Suprapubic skin (tissue), 3 donors: Measurements from ENCODE around the gene CBX4.

Experiments
- POLR2A ChIP-seq, 2 donors: fragments of 450-650 bp; IDR thresholded peaks; one replicate each; pipeline ENCODE4 v1.6.1; 2017; ENCODE audit warnings: antibody characterized with exemption in 2 of 2, mild to moderate bottlenecking in 2 of 2, moderate library complexity in 2 of 2
- TF ChIP-seq, protein P1 (sequence below), 2 donors: fragments of 200-600 bp in 1 of 2; fragments of 450-650 bp in 1 of 2; sonication (generic) in 1 of 2; IDR thresholded peaks; one replicate each; pipeline ENCODE4 v1.5.1; 2016 to 2019; ENCODE audit warnings: antibody characterized with exemption in 2 of 2, mild to moderate bottlenecking in 1 of 2, moderate library complexity in 1 of 2

DNA sequence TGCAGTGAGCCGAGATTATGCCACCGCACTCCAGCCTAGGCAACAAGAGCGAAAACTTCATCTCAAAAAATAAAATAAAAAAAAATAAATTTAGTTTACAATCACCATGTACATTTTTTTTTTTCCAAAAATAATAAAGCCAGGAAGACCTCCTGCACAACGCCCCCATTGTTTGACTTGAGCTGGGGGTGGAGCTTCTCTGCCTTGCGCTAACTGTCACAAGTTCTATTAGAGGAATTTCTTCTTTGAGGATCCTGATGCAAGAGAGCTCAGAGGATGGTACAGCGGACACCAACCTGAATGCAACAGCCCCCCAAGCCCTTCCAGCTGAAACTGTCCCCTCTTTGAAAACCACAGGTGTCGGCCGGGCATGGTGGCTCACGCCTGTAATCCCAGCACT lies 24.9 kb upstream of the CBX4 start:
- TF ChIP-seq, protein P1, sequence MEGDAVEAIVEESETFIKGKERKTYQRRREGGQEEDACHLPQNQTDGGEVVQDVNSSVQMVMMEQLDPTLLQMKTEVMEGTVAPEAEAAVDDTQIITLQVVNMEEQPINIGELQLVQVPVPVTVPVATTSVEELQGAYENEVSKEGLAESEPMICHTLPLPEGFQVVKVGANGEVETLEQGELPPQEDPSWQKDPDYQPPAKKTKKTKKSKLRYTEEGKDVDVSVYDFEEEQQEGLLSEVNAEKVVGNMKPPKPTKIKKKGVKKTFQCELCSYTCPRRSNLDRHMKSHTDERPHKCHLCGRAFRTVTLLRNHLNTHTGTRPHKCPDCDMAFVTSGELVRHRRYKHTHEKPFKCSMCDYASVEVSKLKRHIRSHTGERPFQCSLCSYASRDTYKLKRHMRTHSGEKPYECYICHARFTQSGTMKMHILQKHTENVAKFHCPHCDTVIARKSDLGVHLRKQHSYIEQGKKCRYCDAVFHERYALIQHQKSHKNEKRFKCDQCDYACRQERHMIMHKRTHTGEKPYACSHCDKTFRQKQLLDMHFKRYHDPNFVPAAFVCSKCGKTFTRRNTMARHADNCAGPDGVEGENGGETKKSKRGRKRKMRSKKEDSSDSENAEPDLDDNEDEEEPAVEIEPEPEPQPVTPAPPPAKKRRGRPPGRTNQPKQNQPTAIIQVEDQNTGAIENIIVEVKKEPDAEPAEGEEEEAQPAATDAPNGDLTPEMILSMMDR (IDR thresholded peaks at IDR 0.05): no peak
- TF ChIP-seq POLR2A (IDR thresholded peaks at IDR 0.05): no peak
